CD4-positive, alpha-beta memory T cell (primary cell): ENCODE measurements around the gene ELN. TPM values are rescaled to one million over a fixed set of nuclear protein-coding genes. Genes with fewer than 3 reads are reported as not detected.

ENCODE experiments used
- CTCF ChIA-PET: fragments of 350-600 bp; sonication (Branson Sonifier 250); formaldehyde crosslinking; loops from one replicate; lab custom pipeline; 2021; ENCODE audit warnings: inconsistent platforms; ENCODE audit not compliant: partially characterized antibody; lab: Charles Lee
- POLR2A ChIA-PET: fragments of 350-600 bp; sonication (Branson Sonifier 250); formaldehyde crosslinking; loops from one replicate; lab custom pipeline; 2021; ENCODE audit not compliant: partially characterized antibody; lab: Charles Lee
- DNase-seq, 5 donors: peaks; one replicate each; pipeline versions ENCODE4 v3.0.0 to v3.0.0-alpha.2; 2020 to 2022; ENCODE audit warnings: mixed read lengths in 1 of 5
- H3K27ac ChIP-seq: one replicate; pipeline ENCODE4 v1.7.0; 2013; ENCODE audit warnings: low read depth, low read length
- H3K27me3 ChIP-seq: 2 replicates; pipeline ENCODE4 v1.7.0; 2013; ENCODE audit warnings: mild to moderate bottlenecking, low read length, moderate library complexity; ENCODE audit not compliant: insufficient read depth
- H3K36me3 ChIP-seq: 2 replicates; pipeline ENCODE4 v1.7.0; 2013; ENCODE audit warnings: mild to moderate bottlenecking, low read length, moderate library complexity; ENCODE audit not compliant: insufficient read depth
- H3K4me1 ChIP-seq: 2 replicates; pipeline ENCODE4 v1.7.0; 2013; ENCODE audit warnings: mild to moderate bottlenecking, low read length, moderate library complexity; ENCODE audit not compliant: insufficient read depth
- H3K4me3 ChIP-seq, 2 donors: one replicate each; pipeline ENCODE4 v1.7.0; 2013; ENCODE audit warnings: low read length in 2 of 2, mild to moderate bottlenecking in 1 of 2
- H3K9me3 ChIP-seq, 2 donors: one replicate each; pipeline ENCODE4 v1.7.0; 2013; ENCODE audit warnings: low read length in 2 of 2, control low read depth in 1 of 2; ENCODE audit not compliant: control insufficient read depth in 1 of 2
- H3K27ac Mint-ChIP-seq, 7 donors: one replicate each; pipeline ENCODE4 v1.8.0; 2020 to 2021; ENCODE audit warnings: mixed read lengths in 7 of 7, mild to moderate bottlenecking in 6 of 7, inconsistent platforms in 3 of 7, moderate library complexity in 3 of 7
- H3K27me3 Mint-ChIP-seq, 2 donors: one replicate each; pipeline ENCODE4 v1.8.0; 2020 to 2021; ENCODE audit warnings: mixed read lengths in 2 of 2
- H3K36me3 Mint-ChIP-seq, 2 donors: one replicate each; pipeline ENCODE4 v1.8.0; 2020 to 2021; ENCODE audit warnings: mixed read lengths in 2 of 2, inconsistent platforms in 1 of 2, mild to moderate bottlenecking in 1 of 2
- H3K4me1 Mint-ChIP-seq, 4 donors: one replicate each; pipeline ENCODE4 v1.8.0; 2020 to 2021; ENCODE audit warnings: mixed read lengths in 4 of 4, mild to moderate bottlenecking in 1 of 4
- H3K4me3 Mint-ChIP-seq, 8 donors: one replicate each; pipeline ENCODE4 v1.8.0; 2020 to 2021; ENCODE audit warnings: mixed read lengths in 8 of 8, mild to moderate bottlenecking in 7 of 8, moderate library complexity in 6 of 8, inconsistent platforms in 3 of 8
- H3K9me3 Mint-ChIP-seq, 8 donors: one replicate each; pipeline ENCODE4 v1.8.0; 2020 to 2021; ENCODE audit warnings: mixed read lengths in 8 of 8, mild to moderate bottlenecking in 5 of 8, inconsistent platforms in 3 of 8, moderate library complexity in 1 of 8
- intact Hi-C: fragments of 100-400 bp; cut with micrococcal nuclease; formaldehyde crosslinking; loops from one replicate; pipeline ENCODE4 v1.15.1; 2023
- polyA plus RNA-seq, 2 donors: library from polyadenylated mRNA; unstranded; fragments of 300-500 nt; fragmentation: Illumina TruSeq; gene quantifications; one replicate each; pipeline ENCODE4 v1.2.3, GENCODE V29; 2021
- total RNA-seq, 2 experiments: library from RNA; stranded (reverse); gene quantifications; one replicate each; pipeline ENCODE4 v1.2.3, GENCODE V29; 2021

The ELN gene
- total and polyA plus RNA-seq, 4 experiments from 2014 or later, result not detected

GRCh38 chr7:74033372-74034311 lies 5.7 kb downstream of the ELN start:
- no peaks in the 10 kb centered on the region for H3K4me1 ChIP-seq
- H3K27ac Mint-ChIP-seq, result no peak overlapping the region
- POLR2A ChIA-PET, result no interaction called here
- H3K4me3 ChIP-seq, result no peak overlapping the region
- H3K4me3 Mint-ChIP-seq, result no peak overlapping the region
- H3K27me3 Mint-ChIP-seq, result peaks cover 21 to 23% of the 10 kb centered on the region in 2 donors
- CTCF ChIA-PET, result interaction anchor here (2.2 kb wide), 1 partner anchor 7 kb away, joined by 10 read pairs; no protein-coding TSS in a partner anchor
- no peaks in the 10 kb centered on the region for H3K36me3 ChIP-seq
- H3K9me3 Mint-ChIP-seq, result peaks cover 0 to 2% (median 0%) of the 10 kb centered on the region in 8 donors
- peaks cover 5% of the 10 kb centered on the region for H3K27me3 ChIP-seq
- H3K36me3 Mint-ChIP-seq, result no peaks in the 10 kb centered on the region
- no peak overlapping the region for H3K27ac ChIP-seq
- no peak for DNase-seq
- no peaks in the 10 kb centered on the region for H3K9me3 ChIP-seq
- H3K4me1 Mint-ChIP-seq, result peaks cover 3 to 10% (median 7%) of the 10 kb centered on the region in 4 donors
- intact Hi-C loops, result no loop called here

- H3K36me3 ChIP-seq, result no peaks in the 10 kb centered on the region
- Mint-ChIP-seq H3K9me3 (peaks cover 0 to 2% (median 0%) of the 10 kb centered on the region in 8 donors), H3K27me3 (peaks cover 3 to 6% of the 10 kb centered on the region in 2 donors), H3K36me3 (no peaks in the 10 kb centered on the region), H3K4me1 (no peaks in the 10 kb centered on the region), H3K4me3 (no peak overlapping the region), H3K27ac (no peak overlapping the region)
- DNase-seq, result no peak
- POLR2A ChIA-PET, result no interaction called here
- intact Hi-C loops, result no loop called here
- no peaks in the 10 kb centered on the region for H3K27me3 ChIP-seq
- CTCF ChIA-PET, result interaction anchor here (3.0 kb wide), 1 partner anchor 11 kb away, joined by 16 read pairs; no protein-coding TSS in a partner anchor
- no peaks in the 10 kb centered on the region for H3K9me3 ChIP-seq
- H3K4me1 ChIP-seq, result no peaks in the 10 kb centered on the region
- H3K27ac ChIP-seq, result no peak overlapping the region
- H3K4me3 ChIP-seq, result no peak overlapping the region
Measured at GRCh38 chr7:74037609-74038008, 9.6 kb downstream of the ELN start.

- ChIA-PET CTCF (interaction anchor here (3.0 kb wide), 1 partner anchor 12 kb away, joined by 16 read pairs; no protein-coding TSS in a partner anchor), POLR2A (no interaction called here)
- DNase-seq, result no peak
- H3K27ac ChIP-seq, result no peak overlapping the region
- Mint-ChIP-seq H3K4me1 (no peaks in the 10 kb centered on the region), H3K4me3 (no peak overlapping the region), H3K27me3 (peaks cover 0 to 2% of the 10 kb centered on the region in 2 donors), H3K9me3 (peaks cover 0 to 2% (median 0%) of the 10 kb centered on the region in 8 donors), H3K27ac (no peak overlapping the region), H3K36me3 (no peaks in the 10 kb centered on the region)
- no peaks in the 10 kb centered on the region for H3K4me1 ChIP-seq
- H3K4me3 ChIP-seq, result no peak overlapping the region
- H3K9me3 ChIP-seq, result no peaks in the 10 kb centered on the region
- no peaks in the 10 kb centered on the region for H3K27me3 ChIP-seq
- intact Hi-C loops, result no loop called here
- H3K36me3 ChIP-seq, result no peaks in the 10 kb centered on the region
Measured at GRCh38 chr7:74038194-74038961, 10.4 kb downstream of the ELN start.

DNA sequence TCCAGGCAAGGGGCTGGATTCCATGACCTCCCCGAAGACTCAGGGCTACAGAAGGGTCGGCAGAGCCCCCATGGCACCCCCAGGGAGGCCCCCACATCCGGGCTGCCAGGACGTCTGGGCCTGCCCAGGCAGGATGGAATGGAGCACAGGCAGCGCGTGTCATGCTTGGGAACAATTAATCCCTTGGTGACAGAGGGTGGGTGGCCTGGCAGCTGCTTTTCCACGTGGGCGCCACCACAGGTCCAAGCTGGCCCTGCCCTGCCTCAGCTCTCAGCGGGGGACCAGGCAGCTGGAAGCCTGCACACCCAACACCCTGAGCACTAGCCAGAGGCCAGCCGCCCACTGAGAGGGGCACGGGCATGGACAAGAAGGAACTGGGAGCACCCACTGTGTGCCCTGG lies 11.4 kb downstream of the ELN start:
- no peaks in the 10 kb centered on the region for H3K36me3 Mint-ChIP-seq
- Histone ChIP-seq H3K27ac (no peak overlapping the region), H3K9me3 (no peaks in the 10 kb centered on the region), H3K27me3 (no peaks in the 10 kb centered on the region), H3K4me3 (no peak overlapping the region), H3K36me3 (no peaks in the 10 kb centered on the region), H3K4me1 (no peaks in the 10 kb centered on the region)
- no peaks in the 10 kb centered on the region for H3K4me1 Mint-ChIP-seq
- H3K27ac Mint-ChIP-seq, result no peak overlapping the region
- H3K27me3 Mint-ChIP-seq, result peaks cover 0 to 2% of the 10 kb centered on the region in 2 donors
- ChIA-PET POLR2A (no interaction called here), CTCF (interaction anchor here (3.0 kb wide), 1 partner anchor 13 kb away, joined by 16 read pairs; no protein-coding TSS in a partner anchor)
- H3K4me3 Mint-ChIP-seq, result no peak overlapping the region
- intact Hi-C loops, result no loop called here
- DNase-seq, result no peak
- H3K9me3 Mint-ChIP-seq, result peaks cover 0 to 2% (median 0%) of the 10 kb centered on the region in 8 donors

- no peaks in the 10 kb centered on the region for H3K27me3 ChIP-seq
- no peak overlapping the region for H3K4me3 Mint-ChIP-seq
- H3K27me3 Mint-ChIP-seq, result peaks cover 0 to 2% of the 10 kb centered on the region in 2 donors
- no peak overlapping the region for H3K27ac Mint-ChIP-seq
- H3K36me3 ChIP-seq, result no peaks in the 10 kb centered on the region
- H3K9me3 ChIP-seq, result no peaks in the 10 kb centered on the region
- no peaks in the 10 kb centered on the region for H3K4me1 Mint-ChIP-seq
- ChIA-PET POLR2A (no interaction called here), CTCF (no interaction called here)
- no peak for DNase-seq
- intact Hi-C loops, result no loop called here
- H3K4me1 ChIP-seq, result no peaks in the 10 kb centered on the region
- H3K36me3 Mint-ChIP-seq, result no peaks in the 10 kb centered on the region
- H3K27ac ChIP-seq, result no peak overlapping the region
- no peak overlapping the region for H3K4me3 ChIP-seq
- peaks cover 0 to 2% (median 0%) of the 10 kb centered on the region in 8 donors for H3K9me3 Mint-ChIP-seq
Measured at GRCh38 chr7:74040101-74040790, 12.3 kb downstream of the ELN start.

DNA sequence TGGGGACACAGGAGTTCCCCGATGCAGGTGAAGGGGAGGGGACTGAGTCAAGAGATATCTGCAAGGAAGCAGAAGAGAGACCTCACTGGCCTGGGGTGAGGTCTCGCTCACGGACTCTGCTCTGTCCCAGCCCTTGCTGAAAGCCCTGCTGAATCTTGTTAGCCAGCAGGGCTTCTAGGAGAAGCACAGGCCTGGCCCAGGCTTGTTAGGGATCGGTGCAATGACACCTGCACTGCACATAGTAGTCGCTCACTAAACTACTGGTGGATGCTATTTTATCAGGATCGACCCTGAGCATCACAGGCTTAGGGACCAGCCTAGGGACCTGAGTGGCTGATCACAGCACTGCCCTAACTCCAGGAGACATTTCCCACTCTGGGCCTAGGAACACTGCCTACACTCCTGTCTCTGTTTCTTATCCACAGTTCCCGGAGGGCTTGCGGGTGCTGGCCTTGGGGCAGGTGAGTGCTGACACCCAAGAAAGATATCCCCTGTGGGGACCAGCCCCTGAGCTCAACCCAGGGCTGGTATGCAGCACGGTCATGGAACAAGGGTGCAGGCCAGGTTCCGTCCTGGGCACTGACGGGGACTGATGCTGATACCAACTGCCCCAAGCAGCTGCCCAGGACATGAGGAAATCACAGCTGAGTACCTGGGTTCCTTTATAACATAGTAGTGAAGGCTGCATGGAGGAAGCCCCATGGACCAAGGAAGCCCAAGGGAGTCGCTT lies 13.0 kb downstream of the ELN start:
- Histone ChIP-seq H3K27ac (no peak overlapping the region), H3K36me3 (no peaks in the 10 kb centered on the region), H3K9me3 (no peaks in the 10 kb centered on the region), H3K4me3 (no peak overlapping the region), H3K27me3 (no peaks in the 10 kb centered on the region), H3K4me1 (no peaks in the 10 kb centered on the region)
- intact Hi-C loops, result no loop called here
- Mint-ChIP-seq H3K36me3 (no peaks in the 10 kb centered on the region), H3K27me3 (peaks cover 0 to 2% of the 10 kb centered on the region in 2 donors), H3K4me1 (no peaks in the 10 kb centered on the region), H3K4me3 (no peak overlapping the region), H3K27ac (no peak overlapping the region), H3K9me3 (peaks cover 0 to 2% (median 0%) of the 10 kb centered on the region in 8 donors)
- ChIA-PET CTCF (interaction anchor here (1.7 kb wide), 1 partner anchor 15 kb away, joined by 4 read pairs; no protein-coding TSS in a partner anchor), POLR2A (no interaction called here)
- no peak for DNase-seq
